Panc1 (cell line): ENCODE data around the gene SEPHS1.

ENCODE experiments used
- TCF7L2 ChIP-seq: IDR thresholded peaks from 2 replicates; pipeline ENCODE4 v1.6.1; 2011; ENCODE audit warnings: mild to moderate bottlenecking, low read depth, low read length, inconsistent platforms
- TF ChIP-seq, protein P1 (sequence below): fragments of 450-650 bp; IDR thresholded peaks from 2 replicates; pipeline ENCODE4 v1.5.1; 2017; ENCODE audit warnings: mild to moderate bottlenecking

GRCh38 chr10:13390604-13391522 is 42.8 kb upstream of the SEPHS1 start:
- TF ChIP-seq, protein P1, sequence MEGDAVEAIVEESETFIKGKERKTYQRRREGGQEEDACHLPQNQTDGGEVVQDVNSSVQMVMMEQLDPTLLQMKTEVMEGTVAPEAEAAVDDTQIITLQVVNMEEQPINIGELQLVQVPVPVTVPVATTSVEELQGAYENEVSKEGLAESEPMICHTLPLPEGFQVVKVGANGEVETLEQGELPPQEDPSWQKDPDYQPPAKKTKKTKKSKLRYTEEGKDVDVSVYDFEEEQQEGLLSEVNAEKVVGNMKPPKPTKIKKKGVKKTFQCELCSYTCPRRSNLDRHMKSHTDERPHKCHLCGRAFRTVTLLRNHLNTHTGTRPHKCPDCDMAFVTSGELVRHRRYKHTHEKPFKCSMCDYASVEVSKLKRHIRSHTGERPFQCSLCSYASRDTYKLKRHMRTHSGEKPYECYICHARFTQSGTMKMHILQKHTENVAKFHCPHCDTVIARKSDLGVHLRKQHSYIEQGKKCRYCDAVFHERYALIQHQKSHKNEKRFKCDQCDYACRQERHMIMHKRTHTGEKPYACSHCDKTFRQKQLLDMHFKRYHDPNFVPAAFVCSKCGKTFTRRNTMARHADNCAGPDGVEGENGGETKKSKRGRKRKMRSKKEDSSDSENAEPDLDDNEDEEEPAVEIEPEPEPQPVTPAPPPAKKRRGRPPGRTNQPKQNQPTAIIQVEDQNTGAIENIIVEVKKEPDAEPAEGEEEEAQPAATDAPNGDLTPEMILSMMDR: no peak
- TF ChIP-seq TCF7L2: no peak
